Endothelial cell of umbilical vein (primary cell): ENCODE measurements around the gene CERCAM.

Experiments used
- JUN ChIP-seq: IDR thresholded peaks from 2 replicates; pipeline ENCODE4 v1.6.1; 2011; ENCODE audit warnings: borderline replicate concordance, low read depth; ENCODE audit not compliant: insufficient read length, insufficient read depth
- TF ChIP-seq, protein P1 (sequence below), 2 donors: IDR thresholded peaks; 1 replicate in 1 of 2; 2 replicates in 1 of 2; pipeline ENCODE4 v1.5.1; 2011; ENCODE audit warnings: low read length in 2 of 2, mild to moderate bottlenecking in 2 of 2, moderate library complexity in 2 of 2, control low read depth in 1 of 2, inconsistent platforms in 1 of 2, low read depth in 1 of 2; ENCODE audit not compliant: insufficient read depth in 1 of 2; ENCODE audit errors: extremely low read depth in 1 of 2

DNA sequence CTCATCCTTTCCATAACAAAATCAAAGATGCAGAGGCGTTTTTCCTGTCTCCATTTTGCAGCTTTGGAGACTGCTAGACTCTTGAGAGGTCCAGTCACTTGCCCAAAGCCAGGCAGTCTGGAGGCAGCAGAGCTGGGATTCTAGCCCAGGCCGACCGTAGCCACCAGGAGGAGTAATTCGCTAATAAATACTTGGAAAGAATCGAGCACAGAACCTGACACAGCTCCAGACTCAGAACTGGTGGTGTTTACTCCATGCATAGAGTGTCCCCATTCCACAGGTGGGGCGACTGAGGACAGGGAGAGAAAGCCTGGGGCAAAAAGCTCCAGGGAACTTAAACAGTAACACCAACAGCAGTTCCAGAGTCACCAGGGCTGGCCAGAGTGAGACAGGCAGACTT, 10.7 kb upstream of the CERCAM start:
- TF ChIP-seq, protein P1, sequence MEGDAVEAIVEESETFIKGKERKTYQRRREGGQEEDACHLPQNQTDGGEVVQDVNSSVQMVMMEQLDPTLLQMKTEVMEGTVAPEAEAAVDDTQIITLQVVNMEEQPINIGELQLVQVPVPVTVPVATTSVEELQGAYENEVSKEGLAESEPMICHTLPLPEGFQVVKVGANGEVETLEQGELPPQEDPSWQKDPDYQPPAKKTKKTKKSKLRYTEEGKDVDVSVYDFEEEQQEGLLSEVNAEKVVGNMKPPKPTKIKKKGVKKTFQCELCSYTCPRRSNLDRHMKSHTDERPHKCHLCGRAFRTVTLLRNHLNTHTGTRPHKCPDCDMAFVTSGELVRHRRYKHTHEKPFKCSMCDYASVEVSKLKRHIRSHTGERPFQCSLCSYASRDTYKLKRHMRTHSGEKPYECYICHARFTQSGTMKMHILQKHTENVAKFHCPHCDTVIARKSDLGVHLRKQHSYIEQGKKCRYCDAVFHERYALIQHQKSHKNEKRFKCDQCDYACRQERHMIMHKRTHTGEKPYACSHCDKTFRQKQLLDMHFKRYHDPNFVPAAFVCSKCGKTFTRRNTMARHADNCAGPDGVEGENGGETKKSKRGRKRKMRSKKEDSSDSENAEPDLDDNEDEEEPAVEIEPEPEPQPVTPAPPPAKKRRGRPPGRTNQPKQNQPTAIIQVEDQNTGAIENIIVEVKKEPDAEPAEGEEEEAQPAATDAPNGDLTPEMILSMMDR (IDR thresholded peaks at IDR 0.05; ENCODE audit: extremely low read depth in 1 of 2, insufficient read depth in 1 of 2, low read depth in 1 of 2, low read length in 2 of 2) = peak; percentile 20 to 22
- no peak for TF ChIP-seq JUN
